ENCODE data around the gene CDCA4.
A peak's percentile ranks its signal among the peaks of the same experiment; 100 is the strongest.

Gene CDCA4

DNA sequence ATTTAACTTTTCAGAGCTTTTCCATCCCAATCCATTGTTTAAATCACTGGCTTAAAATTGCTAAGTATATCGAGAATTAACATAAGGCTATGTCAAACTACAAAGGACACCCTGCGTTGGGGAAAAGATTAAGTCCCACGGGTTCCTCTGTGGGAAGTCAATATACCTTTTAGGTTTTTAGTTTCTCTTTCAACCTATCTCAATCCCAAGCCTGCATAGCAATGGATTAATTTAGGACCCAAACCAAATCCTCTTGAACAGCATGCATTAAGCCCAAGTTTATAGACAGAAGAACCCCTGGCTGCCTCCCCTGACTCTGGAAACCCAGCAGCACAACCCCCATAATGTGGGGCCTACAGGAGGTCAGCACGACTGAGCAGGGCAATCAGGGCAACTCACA, 6.3 kb downstream of the CDCA4 start:
- no peak for DNase-seq (ENCODE audit: extremely low read depth, insufficient read length)
- Histone ChIP-seq H3K36me3 (ENCODE audit: control insufficient read depth, insufficient read depth, low read length) (peaks cover 18% of the 10 kb centered on the region), H3K27me3 (replicated peaks; ENCODE audit: control insufficient read depth, insufficient read depth, low read length) (no peaks in the 10 kb centered on the region), H3K4me3 (replicated peaks; ENCODE audit: low read depth, low read length) (peak overlapping the region; percentile 44)
- TF ChIP-seq, protein P1, sequence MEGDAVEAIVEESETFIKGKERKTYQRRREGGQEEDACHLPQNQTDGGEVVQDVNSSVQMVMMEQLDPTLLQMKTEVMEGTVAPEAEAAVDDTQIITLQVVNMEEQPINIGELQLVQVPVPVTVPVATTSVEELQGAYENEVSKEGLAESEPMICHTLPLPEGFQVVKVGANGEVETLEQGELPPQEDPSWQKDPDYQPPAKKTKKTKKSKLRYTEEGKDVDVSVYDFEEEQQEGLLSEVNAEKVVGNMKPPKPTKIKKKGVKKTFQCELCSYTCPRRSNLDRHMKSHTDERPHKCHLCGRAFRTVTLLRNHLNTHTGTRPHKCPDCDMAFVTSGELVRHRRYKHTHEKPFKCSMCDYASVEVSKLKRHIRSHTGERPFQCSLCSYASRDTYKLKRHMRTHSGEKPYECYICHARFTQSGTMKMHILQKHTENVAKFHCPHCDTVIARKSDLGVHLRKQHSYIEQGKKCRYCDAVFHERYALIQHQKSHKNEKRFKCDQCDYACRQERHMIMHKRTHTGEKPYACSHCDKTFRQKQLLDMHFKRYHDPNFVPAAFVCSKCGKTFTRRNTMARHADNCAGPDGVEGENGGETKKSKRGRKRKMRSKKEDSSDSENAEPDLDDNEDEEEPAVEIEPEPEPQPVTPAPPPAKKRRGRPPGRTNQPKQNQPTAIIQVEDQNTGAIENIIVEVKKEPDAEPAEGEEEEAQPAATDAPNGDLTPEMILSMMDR (IDR thresholded peaks at IDR 0.05; ENCODE audit: insufficient read depth, low read length, poor library complexity, severe bottlenecking): no peak

DNA sequence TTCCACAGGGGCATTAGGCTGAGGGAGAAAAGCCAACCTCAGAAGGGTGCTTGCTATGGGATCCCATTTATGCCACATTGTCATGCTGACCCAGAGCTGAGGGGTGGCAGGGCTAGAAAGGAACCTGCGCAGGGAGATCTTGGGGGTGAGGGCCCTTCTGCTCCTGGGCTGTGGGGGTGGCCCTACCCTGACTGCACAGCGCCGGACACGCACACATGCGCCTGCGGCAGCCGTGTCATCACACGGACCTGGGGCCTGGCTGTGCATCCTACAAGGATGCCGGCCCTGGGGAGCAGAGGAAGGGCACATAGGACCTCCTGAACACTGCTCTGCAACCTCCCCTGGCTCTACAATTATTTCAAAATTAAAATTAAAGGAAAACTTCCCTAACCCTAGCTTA, 6.9 kb downstream of the CDCA4 start:
- no peak for DNase-seq (ENCODE audit: extremely low read depth, insufficient read length)
- Histone ChIP-seq H3K4me3 (replicated peaks; ENCODE audit: low read depth, low read length) (no peak overlapping the region), H3K27me3 (replicated peaks; ENCODE audit: control insufficient read depth, insufficient read depth, low read length) (no peaks in the 10 kb centered on the region), H3K36me3 (ENCODE audit: control insufficient read depth, insufficient read depth, low read length) (peaks cover 18% of the 10 kb centered on the region)
- TF ChIP-seq, protein P1 (IDR thresholded peaks at IDR 0.05; ENCODE audit: insufficient read depth, low read length, poor library complexity, severe bottlenecking): no peak

GRCh38 chr14:105013150-105013785, 7.6 kb downstream of the CDCA4 start:
- TF ChIP-seq, protein P1 (IDR thresholded peaks at IDR 0.05; ENCODE audit: insufficient read depth, low read length, poor library complexity, severe bottlenecking): no peak
- DNase-seq (ENCODE audit: extremely low read depth, insufficient read length): no peak
- H3K36me3 ChIP-seq (ENCODE audit: control insufficient read depth, insufficient read depth, low read length): peaks cover 17% of the 10 kb centered on the region
- H3K27me3 ChIP-seq (replicated peaks; ENCODE audit: control insufficient read depth, insufficient read depth, low read length): no peaks in the 10 kb centered on the region
- no peak overlapping the region for H3K4me3 ChIP-seq (replicated peaks; ENCODE audit: low read depth, low read length)

GRCh38 chr14:105012171-105012985, 8.5 kb downstream of the CDCA4 start:
- TF ChIP-seq, protein P1 (IDR thresholded peaks at IDR 0.05; ENCODE audit: insufficient read depth, low read length, poor library complexity, severe bottlenecking): peak; percentile 39
- no peak for DNase-seq (ENCODE audit: extremely low read depth, insufficient read length)
- H3K36me3 ChIP-seq (ENCODE audit: control insufficient read depth, insufficient read depth, low read length): peaks cover 26% of the 10 kb centered on the region
- H3K4me3 ChIP-seq (replicated peaks; ENCODE audit: low read depth, low read length): no peak overlapping the region
- H3K27me3 ChIP-seq (replicated peaks; ENCODE audit: control insufficient read depth, insufficient read depth, low read length): no peaks in the 10 kb centered on the region

- no peak for DNase-seq (ENCODE audit: extremely low read depth, insufficient read length)
- H3K4me3 ChIP-seq (replicated peaks; ENCODE audit: low read depth, low read length): no peak overlapping the region
- peaks cover 32% of the 10 kb centered on the region for H3K36me3 ChIP-seq (ENCODE audit: control insufficient read depth, insufficient read depth, low read length)
- no peaks in the 10 kb centered on the region for H3K27me3 ChIP-seq (replicated peaks; ENCODE audit: control insufficient read depth, insufficient read depth, low read length)
- TF ChIP-seq, protein P1 (IDR thresholded peaks at IDR 0.05; ENCODE audit: insufficient read depth, low read length, poor library complexity, severe bottlenecking): no peak
These were observed 9.4 kb downstream of the CDCA4 start for GRCh38 chr14:105011312-105011990.

All from GM06990 (cell line).